Fibroblast of mammary gland (primary cell): ENCODE data around the gene SLC25A29.
"Not testable (repeated sequence)": the region's sequence is repeated elsewhere in the genome, so short reads cannot be mapped to it uniquely, and the experiment has no call there.

Experiments
- DNase-seq: peaks from one replicate; pipeline ENCODE4 v3.0.0-alpha.2; 2010; ENCODE audit warnings: low read depth
- H3K4me3 ChIP-seq: 2 replicates; pipeline ENCODE4 v1.5.1; 2011; ENCODE audit warnings: low read depth, mild to moderate bottlenecking, low read length, moderate library complexity; ENCODE audit not compliant: control insufficient read depth
- TF ChIP-seq, protein P1 (sequence below): conservative IDR thresholded peaks from 2 replicates; pipeline ENCODE4 v1.5.1; 2011; ENCODE audit warnings: low read depth, low read length, inconsistent platforms; ENCODE audit not compliant: control insufficient read depth, insufficient read depth

Gene SLC25A29

DNA sequence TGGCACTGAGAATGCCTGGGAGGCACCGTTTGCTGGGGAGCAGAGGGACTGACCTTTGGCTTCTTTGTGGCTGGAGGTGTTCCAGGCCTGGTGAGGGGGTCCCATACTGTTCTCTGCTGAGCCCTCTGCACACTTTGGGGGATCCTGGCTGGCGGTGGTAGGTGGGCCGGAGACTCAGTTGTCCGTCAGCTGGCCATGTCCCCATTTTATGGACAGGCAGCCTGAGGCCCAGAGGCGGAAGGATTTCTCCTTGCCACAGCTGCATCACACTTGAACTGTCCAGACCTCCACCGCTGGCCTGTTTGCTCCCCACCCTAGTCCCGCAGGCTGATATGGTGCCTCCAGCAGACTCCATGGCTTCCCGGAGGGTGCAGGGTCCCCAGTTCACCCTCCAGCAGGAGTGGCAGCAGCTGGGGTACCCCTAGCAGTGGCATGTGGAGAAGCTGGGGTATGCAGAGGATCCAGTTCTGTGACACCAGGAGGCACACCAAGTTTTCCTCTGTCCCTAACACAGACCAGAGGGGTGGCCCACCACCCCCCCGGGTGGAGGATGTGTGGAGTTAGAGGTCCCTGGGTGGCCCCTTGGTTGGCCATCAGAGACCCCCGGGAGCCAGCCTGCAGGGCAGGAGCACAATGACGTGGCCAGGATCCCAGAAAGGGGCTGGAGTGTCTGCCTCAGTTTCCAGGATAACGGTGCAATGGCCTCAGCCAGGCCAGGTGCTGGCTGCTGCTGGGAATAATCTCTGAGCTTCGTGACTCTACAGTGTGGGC lies 14.8 kb downstream of the SLC25A29 start:
- DNase-seq = no peak
- TF ChIP-seq, protein P1, sequence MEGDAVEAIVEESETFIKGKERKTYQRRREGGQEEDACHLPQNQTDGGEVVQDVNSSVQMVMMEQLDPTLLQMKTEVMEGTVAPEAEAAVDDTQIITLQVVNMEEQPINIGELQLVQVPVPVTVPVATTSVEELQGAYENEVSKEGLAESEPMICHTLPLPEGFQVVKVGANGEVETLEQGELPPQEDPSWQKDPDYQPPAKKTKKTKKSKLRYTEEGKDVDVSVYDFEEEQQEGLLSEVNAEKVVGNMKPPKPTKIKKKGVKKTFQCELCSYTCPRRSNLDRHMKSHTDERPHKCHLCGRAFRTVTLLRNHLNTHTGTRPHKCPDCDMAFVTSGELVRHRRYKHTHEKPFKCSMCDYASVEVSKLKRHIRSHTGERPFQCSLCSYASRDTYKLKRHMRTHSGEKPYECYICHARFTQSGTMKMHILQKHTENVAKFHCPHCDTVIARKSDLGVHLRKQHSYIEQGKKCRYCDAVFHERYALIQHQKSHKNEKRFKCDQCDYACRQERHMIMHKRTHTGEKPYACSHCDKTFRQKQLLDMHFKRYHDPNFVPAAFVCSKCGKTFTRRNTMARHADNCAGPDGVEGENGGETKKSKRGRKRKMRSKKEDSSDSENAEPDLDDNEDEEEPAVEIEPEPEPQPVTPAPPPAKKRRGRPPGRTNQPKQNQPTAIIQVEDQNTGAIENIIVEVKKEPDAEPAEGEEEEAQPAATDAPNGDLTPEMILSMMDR = no peak
- no peak overlapping the region for H3K4me3 ChIP-seq

GRCh38 chr14:100290607-100291304 lies 15.5 kb downstream of the SLC25A29 start:
- H3K4me3 ChIP-seq = no peak overlapping the region
- TF ChIP-seq, protein P1 = no peak
- DNase-seq = no peak

- no peak for DNase-seq
- H3K4me3 ChIP-seq = no peak overlapping the region
- TF ChIP-seq, protein P1 = no peak
Observed at GRCh38 chr14:100289916-100290606, 16.2 kb downstream of the SLC25A29 start.

- H3K4me3 ChIP-seq = no peak overlapping the region
- peak; percentile 62 for DNase-seq
- TF ChIP-seq, protein P1 = no peak
Observed at GRCh38 chr14:100288382-100289185, 17.7 kb downstream of the SLC25A29 start.

DNA sequence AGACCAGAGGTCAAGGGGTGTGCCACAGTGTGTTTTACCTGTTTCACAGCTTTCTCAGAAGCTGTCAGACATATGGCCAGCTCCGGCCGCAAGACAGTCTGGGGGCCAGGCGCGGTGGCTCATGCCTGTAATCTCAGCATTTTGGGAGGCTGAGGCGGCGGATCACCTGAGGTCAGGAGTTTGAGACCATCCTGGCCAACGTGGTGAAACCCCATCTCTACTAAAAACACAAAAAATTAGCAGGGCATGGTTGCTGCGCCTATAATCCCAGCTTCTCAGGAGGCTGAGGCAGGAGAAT lies 18.3 kb downstream of the SLC25A29 start:
- H3K4me3 ChIP-seq = not testable (repeated sequence)

DNA sequence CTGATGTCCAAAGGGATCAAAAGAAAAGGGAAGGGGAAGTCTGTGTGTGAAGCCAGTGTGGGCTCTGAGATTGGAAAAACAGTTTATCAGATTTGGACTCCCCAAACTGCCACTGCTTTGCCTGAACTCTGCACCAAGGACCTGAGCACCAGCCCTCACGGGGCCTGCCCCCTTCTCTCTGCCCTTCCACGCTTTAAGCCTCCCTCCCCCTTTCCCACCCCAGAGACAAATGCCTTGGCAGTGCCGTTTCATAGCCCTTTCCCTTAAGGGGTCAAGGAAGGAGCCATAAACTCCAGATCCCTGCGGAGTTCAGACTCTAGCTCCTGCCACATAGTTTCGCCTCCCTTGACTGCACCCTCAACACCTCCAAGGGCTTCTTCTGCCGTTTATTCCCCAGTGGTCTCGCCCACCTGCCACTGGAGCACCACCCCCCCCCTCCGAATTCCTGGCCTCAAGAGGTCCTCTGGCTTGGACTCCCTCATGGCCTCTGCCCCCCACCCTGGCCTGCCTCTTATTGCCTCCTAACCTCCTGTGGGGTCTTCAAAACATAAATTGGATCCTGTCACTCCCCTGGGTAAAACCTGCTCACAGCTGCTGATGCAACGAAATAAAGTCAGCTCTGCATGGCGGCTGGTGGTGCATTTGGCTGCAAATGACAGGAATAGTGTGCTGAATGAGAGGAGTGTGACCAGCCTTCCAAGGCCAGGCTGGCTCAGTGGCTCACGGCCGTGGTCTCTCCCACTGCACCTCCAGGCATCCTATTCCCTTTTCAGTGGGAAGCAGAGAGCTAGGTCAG lies 18.8 kb downstream of the SLC25A29 start:
- DNase-seq = no peak
- H3K4me3 ChIP-seq = no peak overlapping the region
- TF ChIP-seq, protein P1 = no peak

More for the DNA sequence above, 18.3 kb downstream of the SLC25A29 start:
- DNase-seq = not testable (repeated sequence)
